Spleen (tissue), 11 donors: ENCODE results near the gene FLT3LG. TPM values are rescaled to one million over a fixed set of nuclear protein-coding genes. Genes with fewer than 3 reads are reported as not detected.

Source experiments
- DNase-seq: peaks from one replicate; pipeline ENCODE4 v3.0.0-alpha.2; 2020
- H3K27ac ChIP-seq, 8 donors: fragments of 200-600 bp; sonication (generic) in 7 of 8; 1 replicate in 4 of 8; 2 replicates in 4 of 8; pipeline versions ENCODE4 v1.5.0 to v1.8.0; 2016 to 2021; ENCODE audit warnings: inconsistent platforms in 4 of 8, mild to moderate bottlenecking in 4 of 8, moderate library complexity in 1 of 8
- H3K27me3 ChIP-seq, 7 donors: fragments of 200-600 bp; sonication (generic) in 6 of 7; replicated peaks in 1 of 7; 1 replicate in 4 of 7; 2 replicates in 3 of 7; pipeline versions ENCODE4 v1.5.0 to v1.8.0; 2016 to 2021; ENCODE audit warnings: inconsistent platforms in 3 of 7, mild to moderate bottlenecking in 1 of 7
- H3K36me3 ChIP-seq, 6 donors: fragments of 200-600 bp; sonication (generic) in 5 of 6; 1 replicate in 4 of 6; 2 replicates in 2 of 6; pipeline versions ENCODE4 v1.5.0 to v1.8.0; 2016 to 2021; ENCODE audit warnings: inconsistent platforms in 2 of 6
- H3K4me1 ChIP-seq, 6 donors: fragments of 200-600 bp; sonication (generic) in 5 of 6; 1 replicate in 3 of 6; 2 replicates in 3 of 6; pipeline versions ENCODE4 v1.5.0 to v1.8.0; 2016 to 2021; ENCODE audit warnings: inconsistent platforms in 3 of 6
- H3K4me3 ChIP-seq, 8 donors: fragments of 200-600 bp; sonication (generic) in 7 of 8; 1 replicate in 4 of 8; 2 replicates in 4 of 8; pipeline versions ENCODE4 v1.5.0 to v1.8.0; 2016 to 2021; ENCODE audit warnings: inconsistent platforms in 4 of 8, mild to moderate bottlenecking in 4 of 8, moderate library complexity in 2 of 8
- H3K9me3 ChIP-seq, 8 donors: fragments of 200-600 bp; sonication (generic) in 7 of 8; 1 replicate in 4 of 8; 2 replicates in 4 of 8; pipeline versions ENCODE4 v1.5.0 to v1.8.0; 2016 to 2021; ENCODE audit warnings: inconsistent platforms in 4 of 8
- CTCF ChIP-seq, 11 experiments: fragments of 200-600 bp in 7 of 11; fragments of 450-650 bp in 4 of 11; sonication (generic) in 4 of 11; IDR thresholded peaks in 8 of 11; conservative IDR thresholded peaks in 3 of 11; 1 replicate in 7 of 11; 2 replicates in 4 of 11; pipeline versions ENCODE4 v1.4.0 to v1.8.0; 2016 to 2021; ENCODE audit warnings: antibody characterized with exemption in 11 of 11, inconsistent platforms in 4 of 11, mild to moderate bottlenecking in 1 of 11
- POLR2A ChIP-seq, 3 donors: fragments of 450-650 bp; IDR thresholded peaks; one replicate each; pipeline ENCODE4 v1.5.1; 2017; ENCODE audit warnings: antibody characterized with exemption in 3 of 3, mild to moderate bottlenecking in 1 of 3
- POLR2AphosphoS5 ChIP-seq, 3 donors: sonication (generic); formaldehyde crosslinking; IDR thresholded peaks; one replicate each; pipeline ENCODE4 v1.5.1; 2017; ENCODE audit warnings: antibody characterized with exemption in 3 of 3
- WGBS, 5 donors: extraction: QIAGEN DNeasy Blood & Tissue Kit in 3 of 5; methylation state at CpG; one replicate each; pipeline versions ENCODE4 v1.1.5 to v1.1.7; 2013 to 2018; 5-methylcytosine and 5-hydroxymethylcytosine counted together
- intact Hi-C: fragments of 100-400 bp; cut with DNase I; formaldehyde crosslinking; loops from one replicate; pipeline ENCODE4 v1.15.0; 2023; ENCODE audit warnings: low total_unique reads
- polyA plus RNA-seq, 3 donors: library from polyadenylated mRNA; stranded (reverse); fragments of 200-250 nt; gene quantifications; one replicate each; pipeline ENCODE4 v1.2.1, GENCODE V29; 2013
- total RNA-seq, 7 donors: library from RNA; depleted of rRNA in 3 of 7; stranded (reverse); fragments of >200 nt in 3 of 7; fragmentation: NEBNext Ultra II Directional in 4 of 7; extraction: Animal tissue kit (Norgen Biotek cat#: 25700) in 4 of 7; gene quantifications; one replicate each; pipeline versions ENCODE4 v1.1.0 to v1.2.1, GENCODE V29; 2016 to 2021
- donor health status: healthy with polysubstance abuse.
- donor health status: DM: no; HTN: no; CAD: no; lungs with moderate emphysema.
- donor health status: DM: no; HTN: no; CAD: no.
- donor health status: Bipolar disorder and iron deficiency.
- donor health status: healthy.
- donor health status: DM: no; HTN: no; CAD: no.
- donor health status: DM: yes; HTN: yes; CAD: no.

The FLT3LG gene
- total and polyA plus RNA-seq, 10 donors, result 11.2 to 32.8 (median 22.0) TPM

GRCh38 chr19:49440439-49441209 lies 33.4 kb upstream of the FLT3LG start:
- H3K4me3 ChIP-seq, result peak overlapping the region in 1 of 8 donors; percentile 46
- H3K27ac ChIP-seq, result no peak overlapping the region
- 33 to 41% (median 34%) methylated on average over 19 of the region's 19 CpGs for WGBS, 5 donors
- intact Hi-C loops, result loop anchor here (10.0 kb wide), 1 partner anchor 176 kb away; no protein-coding TSS in a partner anchor
- no peaks in the 10 kb centered on the region for H3K36me3 ChIP-seq
- no peaks in the 10 kb centered on the region for H3K9me3 ChIP-seq
- H3K4me1 ChIP-seq, result peaks cover 0 to 51% (median 27%) of the 10 kb centered on the region in 6 donors
- H3K27me3 ChIP-seq, result peaks cover 4 to 75% (median 68%) of the 10 kb centered on the region in 7 donors
- no peak for TF ChIP-seq POLR2AphosphoS5 (IDR thresholded peaks at IDR 0.05)
- no peak for TF ChIP-seq POLR2A (IDR thresholded peaks at IDR 0.05)
- no peak for TF ChIP-seq CTCF (IDR thresholded peaks at IDR 0.05 in 8 of 11, conservative IDR thresholded peaks at IDR 0.05 in 3 of 11)
- DNase-seq, result no peak

- Histone ChIP-seq H3K4me1 (peaks cover 0 to 48% (median 24%) of the 10 kb centered on the region in 6 donors), H3K27me3 (peaks cover 4 to 68% (median 60%) of the 10 kb centered on the region in 7 donors), H3K27ac (no peak within 1 kb of the TSS), H3K4me3 (peak within 1 kb of the TSS in 4 of 8 donors; percentile 74 to 81 (median 76)), H3K36me3 (peaks cover 0 to 4% (median 2%) of the 10 kb centered on the region in 6 donors), H3K9me3 (no peaks in the 10 kb centered on the region)
- DNase-seq, result no peak
- TF ChIP-seq CTCF (IDR thresholded peaks at IDR 0.05 in 8 of 11, conservative IDR thresholded peaks at IDR 0.05 in 3 of 11), result no peak
- TF ChIP-seq POLR2A (IDR thresholded peaks at IDR 0.05), result no peak
- no peak for TF ChIP-seq POLR2AphosphoS5 (IDR thresholded peaks at IDR 0.05)
- intact Hi-C loops, result loop anchor here (10.0 kb wide), 1 partner anchor 177 kb away; no protein-coding TSS in a partner anchor
- WGBS, 5 donors, result 3 to 15% (median 7%) methylated on average over 12 to 56 of the region's 56 CpGs
Observed at GRCh38 chr19:49441210-49441959, 32.6 kb upstream of the FLT3LG start, which contains the start of gene SLC17A7. Gene SLC17A7 (minus strand): TSS chr19:49441527. CDS start chr19:49441379, 148 bp downstream.

- TF ChIP-seq POLR2AphosphoS5 (IDR thresholded peaks at IDR 0.05), result no peak
- TF ChIP-seq CTCF (IDR thresholded peaks at IDR 0.05 in 8 of 11, conservative IDR thresholded peaks at IDR 0.05 in 3 of 11), result no peak
- TF ChIP-seq POLR2A (IDR thresholded peaks at IDR 0.05), result no peak
- H3K27me3 ChIP-seq, result peaks cover 4 to 62% (median 55%) of the 10 kb centered on the region in 7 donors
- WGBS, 5 donors, result 29 to 42% (median 33%) methylated on average over 14 of the region's 14 CpGs
- H3K27ac ChIP-seq, result no peak overlapping the region
- intact Hi-C loops, result loop anchor here (2.0 to 10.0 kb wide), 2 partner anchors 49 to 177 kb away; no protein-coding TSS in a partner anchor
- no peak for DNase-seq
- H3K4me3 ChIP-seq, result peak overlapping the region in 3 of 8 donors; percentile 74 to 81 (median 75)
- peaks cover 0 to 10% (median 7%) of the 10 kb centered on the region in 6 donors for H3K36me3 ChIP-seq
- H3K9me3 ChIP-seq, result no peaks in the 10 kb centered on the region
- peaks cover 0 to 48% (median 20%) of the 10 kb centered on the region in 6 donors for H3K4me1 ChIP-seq
Observed at GRCh38 chr19:49441960-49442350, 32.1 kb upstream of the FLT3LG start.
